Measurements from ENCODE around the gene EPN2. TPM values are rescaled to one million over a fixed set of nuclear protein-coding genes. Genes with fewer than 3 reads are reported as not detected.
"Not testable (repeated sequence)": the region's sequence is repeated elsewhere in the genome, so short reads cannot be mapped to it uniquely, and the experiment has no call there.

The EPN2 gene
- total RNA-seq, 1 donor from 2014 or later, result 29.9 TPM

- DNase-seq (ENCODE audit: low read depth), result no peak
Observed at GRCh38 chr17:19265755-19266154, 28.6 kb downstream of the EPN2 start.

- DNase-seq (ENCODE audit: low read depth), result peak; percentile 38
Observed at GRCh38 chr17:19268611-19269010, 31.4 kb downstream of the EPN2 start.

- no peak for DNase-seq (ENCODE audit: low read depth)
Observed at GRCh38 chr17:19269106-19269505, 31.9 kb downstream of the EPN2 start.

- no peak for DNase-seq (ENCODE audit: low read depth)
Observed at GRCh38 chr17:19269641-19270040, 32.5 kb downstream of the EPN2 start.

- DNase-seq (ENCODE audit: low read depth), result no peak
Observed at GRCh38 chr17:19270347-19270703, 33.2 kb downstream of the EPN2 start.

- DNase-seq (ENCODE audit: low read depth), result no peak
Observed at GRCh38 chr17:19270704-19271611, 33.8 kb downstream of the EPN2 start.

GRCh38 chr17:19271780-19272357, 34.7 kb downstream of the EPN2 start:
- DNase-seq (ENCODE audit: low read depth), result no peak

- DNase-seq (ENCODE audit: low read depth), result no peak
Observed at GRCh38 chr17:19273731-19274130, 36.6 kb downstream of the EPN2 start.

GRCh38 chr17:19274893-19275292, 37.7 kb downstream of the EPN2 start:
- DNase-seq (ENCODE audit: low read depth), result no peak

GRCh38 chr17:19275457-19276127, 38.4 kb downstream of the EPN2 start:
- DNase-seq (ENCODE audit: low read depth), result no peak

GRCh38 chr17:19278284-19278683, 41.1 kb downstream of the EPN2 start:
- DNase-seq (ENCODE audit: low read depth), result not testable (repeated sequence)

- no peak for DNase-seq (ENCODE audit: low read depth)
Observed at GRCh38 chr17:19278729-19279128, 41.6 kb downstream of the EPN2 start.

GRCh38 chr17:19281161-19281560, 44.0 kb downstream of the EPN2 start:
- DNase-seq (ENCODE audit: low read depth), result no peak

GRCh38 chr17:19284005-19284959, 47.1 kb downstream of the EPN2 start:
- peak; percentile 14 for DNase-seq (ENCODE audit: low read depth)

- no peak for DNase-seq (ENCODE audit: low read depth)
Observed at GRCh38 chr17:19285213-19285900, 48.2 kb downstream of the EPN2 start.

- DNase-seq (ENCODE audit: low read depth), result no peak
Observed at GRCh38 chr17:19286751-19287341, 49.7 kb downstream of the EPN2 start.

- DNase-seq (ENCODE audit: low read depth), result no peak
Observed at GRCh38 chr17:19287651-19288050, 50.5 kb downstream of the EPN2 start.

- DNase-seq (ENCODE audit: low read depth), result peak; percentile 53
Observed at GRCh38 chr17:19288453-19288852, 51.3 kb downstream of the EPN2 start.

- DNase-seq (ENCODE audit: low read depth), result no peak
Observed at GRCh38 chr17:19290066-19290705, 53.0 kb downstream of the EPN2 start.
